ENCODE data around the gene NFIC.

The NFIC gene

DNA sequence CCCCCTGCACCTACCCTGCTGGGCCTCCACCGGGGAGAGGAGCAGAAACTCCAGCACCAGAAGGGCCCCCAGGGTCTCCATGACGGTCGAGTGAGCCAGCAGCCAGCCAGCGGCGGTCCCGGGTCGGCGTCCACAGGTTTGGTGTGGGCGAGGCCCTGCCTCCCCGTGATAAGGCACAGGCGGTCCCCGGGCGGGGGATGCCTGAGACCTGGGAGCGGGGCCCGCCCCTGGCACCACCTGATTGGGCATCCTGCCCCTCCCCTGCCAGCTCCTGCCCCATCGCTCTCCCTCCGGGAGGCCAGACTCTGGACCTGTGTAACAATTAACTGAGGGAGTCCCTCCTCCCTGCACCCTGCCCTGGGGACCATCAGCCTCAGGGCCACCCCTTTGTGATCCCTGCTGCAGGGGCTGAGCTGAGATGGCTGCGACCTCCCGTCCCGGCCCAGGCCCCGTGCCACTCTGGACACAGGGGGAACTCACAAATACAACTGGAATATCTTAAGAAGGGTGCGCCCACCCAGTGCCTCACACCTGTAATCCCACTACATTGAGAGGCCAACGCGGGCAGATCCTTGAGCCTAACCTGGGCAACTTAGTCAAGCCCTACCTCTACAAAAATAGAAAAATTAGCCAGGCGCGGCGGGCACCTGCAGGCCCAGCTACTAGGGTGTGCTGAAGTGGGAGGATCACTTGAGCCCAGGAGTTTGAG lies 114.2 kb downstream of the NFIC start, which contains the start of gene SMIM24:
TSS of gene SMIM24 (minus strand) at position 143 of the 709 bp plus-strand sequence. CDS start at position 81, 62 bp downstream.
- Histone ChIP-seq H3K79me2 (ENCODE audit: low read length) (no peaks in the 10 kb centered on the region), H3K4me3 (ENCODE audit: low read length) (no peak within 1 kb of the TSS), H3F3A (ENCODE audit: insufficient read depth, low read length) (no peaks in the 10 kb centered on the region), H3K9ac (ENCODE audit: low read length) (no peak within 1 kb of the TSS), H3K4me1 (ENCODE audit: low read length) (no peaks in the 10 kb centered on the region), H2AFZ (ENCODE audit: low read length) (no peak within 1 kb of the TSS), H3K4me2 (ENCODE audit: low read depth, low read length) (no peak within 1 kb of the TSS), H4K20me1 (ENCODE audit: insufficient read depth, low read length) (no peaks in the 10 kb centered on the region), H3K9me2 (replicated peaks; ENCODE audit: insufficient read depth, low read length) (no peaks in the 10 kb centered on the region), H3K9me3 (replicated peaks; ENCODE audit: insufficient read depth, low read length) (no peaks in the 10 kb centered on the region), H3K36me3 (replicated peaks; ENCODE audit: insufficient read depth, low read length) (no peaks in the 10 kb centered on the region), H3K27me3 (replicated peaks; ENCODE audit: insufficient read depth, low read length) (peaks cover 81% of the 10 kb centered on the region), H3K27ac (ENCODE audit: low read length) (no peak within 1 kb of the TSS)
- TF ChIP-seq, protein P1, sequence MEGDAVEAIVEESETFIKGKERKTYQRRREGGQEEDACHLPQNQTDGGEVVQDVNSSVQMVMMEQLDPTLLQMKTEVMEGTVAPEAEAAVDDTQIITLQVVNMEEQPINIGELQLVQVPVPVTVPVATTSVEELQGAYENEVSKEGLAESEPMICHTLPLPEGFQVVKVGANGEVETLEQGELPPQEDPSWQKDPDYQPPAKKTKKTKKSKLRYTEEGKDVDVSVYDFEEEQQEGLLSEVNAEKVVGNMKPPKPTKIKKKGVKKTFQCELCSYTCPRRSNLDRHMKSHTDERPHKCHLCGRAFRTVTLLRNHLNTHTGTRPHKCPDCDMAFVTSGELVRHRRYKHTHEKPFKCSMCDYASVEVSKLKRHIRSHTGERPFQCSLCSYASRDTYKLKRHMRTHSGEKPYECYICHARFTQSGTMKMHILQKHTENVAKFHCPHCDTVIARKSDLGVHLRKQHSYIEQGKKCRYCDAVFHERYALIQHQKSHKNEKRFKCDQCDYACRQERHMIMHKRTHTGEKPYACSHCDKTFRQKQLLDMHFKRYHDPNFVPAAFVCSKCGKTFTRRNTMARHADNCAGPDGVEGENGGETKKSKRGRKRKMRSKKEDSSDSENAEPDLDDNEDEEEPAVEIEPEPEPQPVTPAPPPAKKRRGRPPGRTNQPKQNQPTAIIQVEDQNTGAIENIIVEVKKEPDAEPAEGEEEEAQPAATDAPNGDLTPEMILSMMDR (IDR thresholded peaks at IDR 0.05; ENCODE audit: low read length), result no peak
- TF ChIP-seq EZH2phosphoT487 (IDR thresholded peaks at IDR 0.05; ENCODE audit: low read length), result no peak
- TF ChIP-seq EZH2 (optimal IDR thresholded peaks at IDR 0.05; ENCODE audit: low read depth, low read length), result no peak
- no peak for DNase-seq

GRCh38 chr19:3481241-3482090 lies 115.1 kb downstream of the NFIC start:
- H3K27me3 ChIP-seq (replicated peaks; ENCODE audit: insufficient read depth, low read length), result peaks cover 74% of the 10 kb centered on the region
- H4K20me1 ChIP-seq (ENCODE audit: insufficient read depth, low read length), result no peaks in the 10 kb centered on the region
- no peaks in the 10 kb centered on the region for H3K36me3 ChIP-seq (replicated peaks; ENCODE audit: insufficient read depth, low read length)
- DNase-seq, result no peak
- H3K27ac ChIP-seq (ENCODE audit: low read length), result no peak overlapping the region
- no peaks in the 10 kb centered on the region for H3K4me1 ChIP-seq (ENCODE audit: low read length)
- H3K9ac ChIP-seq (ENCODE audit: low read length), result no peak overlapping the region
- H3K4me2 ChIP-seq (ENCODE audit: low read depth, low read length), result no peak overlapping the region
- H3K4me3 ChIP-seq (ENCODE audit: low read length), result no peak overlapping the region
- no peaks in the 10 kb centered on the region for H3K9me3 ChIP-seq (replicated peaks; ENCODE audit: insufficient read depth, low read length)
- no peaks in the 10 kb centered on the region for H3K9me2 ChIP-seq (replicated peaks; ENCODE audit: insufficient read depth, low read length)
- TF ChIP-seq EZH2phosphoT487 (IDR thresholded peaks at IDR 0.05; ENCODE audit: low read length), result no peak
- TF ChIP-seq, protein P1 (IDR thresholded peaks at IDR 0.05; ENCODE audit: low read length), result no peak
- no peak for TF ChIP-seq EZH2 (optimal IDR thresholded peaks at IDR 0.05; ENCODE audit: low read depth, low read length)
- H3F3A ChIP-seq (ENCODE audit: insufficient read depth, low read length), result no peaks in the 10 kb centered on the region
- no peaks in the 10 kb centered on the region for H3K79me2 ChIP-seq (ENCODE audit: low read length)
- no peak overlapping the region for H2AFZ ChIP-seq (ENCODE audit: low read length)

DNA sequence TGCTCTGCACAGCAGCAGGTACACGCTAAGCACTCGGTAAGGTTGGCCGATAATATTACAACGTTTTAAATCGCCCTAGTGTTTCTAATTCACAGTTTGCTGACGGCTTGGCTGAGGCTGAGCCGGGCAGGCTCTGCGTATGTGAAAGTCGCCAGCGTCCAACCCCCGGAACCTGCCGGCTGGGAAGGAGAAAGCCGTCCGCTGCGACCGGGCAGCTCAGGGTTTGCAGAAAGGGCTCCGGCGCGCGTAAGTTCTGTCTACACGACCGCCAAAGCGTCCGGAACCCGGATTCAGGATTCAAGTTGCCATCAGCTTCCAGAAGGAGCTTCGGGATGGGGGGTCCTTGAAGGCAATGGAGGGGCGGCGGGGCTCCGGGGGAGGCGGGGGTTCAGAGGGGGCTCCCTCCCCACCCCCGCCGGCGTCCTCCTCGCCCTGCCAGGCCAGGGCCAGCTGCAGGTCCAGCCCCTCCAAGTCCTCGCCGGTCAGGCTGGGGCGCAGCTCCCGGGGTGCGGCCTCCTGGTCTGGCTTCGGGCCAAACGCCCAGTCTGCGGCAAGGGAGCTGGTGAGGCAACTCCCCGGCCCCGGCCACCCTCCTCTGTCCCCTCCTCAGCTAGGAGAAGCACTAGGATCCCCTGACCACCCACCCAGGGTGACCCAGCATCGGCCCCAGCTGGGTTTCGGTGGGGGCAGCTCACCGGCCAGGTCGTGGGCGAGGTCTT lies 116.3 kb downstream of the NFIC start:
- H3K4me1 ChIP-seq (ENCODE audit: low read length), result no peaks in the 10 kb centered on the region
- no peaks in the 10 kb centered on the region for H3K79me2 ChIP-seq (ENCODE audit: low read length)
- H3F3A ChIP-seq (ENCODE audit: insufficient read depth, low read length), result no peaks in the 10 kb centered on the region
- H3K4me3 ChIP-seq (ENCODE audit: low read length), result no peak overlapping the region
- no peak overlapping the region for H3K27ac ChIP-seq (ENCODE audit: low read length)
- TF ChIP-seq EZH2phosphoT487 (IDR thresholded peaks at IDR 0.05; ENCODE audit: low read length), result no peak
- TF ChIP-seq, protein P1 (IDR thresholded peaks at IDR 0.05; ENCODE audit: low read length), result no peak
- no peak for TF ChIP-seq EZH2 (optimal IDR thresholded peaks at IDR 0.05; ENCODE audit: low read depth, low read length)
- peaks cover 72% of the 10 kb centered on the region for H3K27me3 ChIP-seq (replicated peaks; ENCODE audit: insufficient read depth, low read length)
- no peaks in the 10 kb centered on the region for H3K9me3 ChIP-seq (replicated peaks; ENCODE audit: insufficient read depth, low read length)
- no peaks in the 10 kb centered on the region for H3K36me3 ChIP-seq (replicated peaks; ENCODE audit: insufficient read depth, low read length)
- H4K20me1 ChIP-seq (ENCODE audit: insufficient read depth, low read length), result no peaks in the 10 kb centered on the region
- no peak for DNase-seq
- no peak overlapping the region for H3K4me2 ChIP-seq (ENCODE audit: low read depth, low read length)
- H3K9me2 ChIP-seq (replicated peaks; ENCODE audit: insufficient read depth, low read length), result no peaks in the 10 kb centered on the region
- no peak overlapping the region for H2AFZ ChIP-seq (ENCODE audit: low read length)
- no peak overlapping the region for H3K9ac ChIP-seq (ENCODE audit: low read length)

All from MM.1S (cell line).